BE2C (cell line): ENCODE results near the gene DHRS3.

Source experiments
- DNase-seq: peaks from one replicate; pipeline ENCODE4 v3.0.0-alpha.2; 2020
- H3K27me3 ChIP-seq: fragments of 250-450 bp; sonication (Bioruptor Pico); 2 replicates; pipeline ENCODE4 v1.5.1; 2020; ENCODE audit warnings: mild to moderate bottlenecking
- H3K36me3 ChIP-seq: fragments of 250-450 bp; sonication (Bioruptor Pico); 2 replicates; pipeline ENCODE4 v1.5.1; 2020; ENCODE audit warnings: mild to moderate bottlenecking
- H3K4me1 ChIP-seq: fragments of 250-450 bp; sonication (Bioruptor Pico); 2 replicates; pipeline ENCODE4 v1.5.1; 2020
- H3K4me3 ChIP-seq: 2 replicates; pipeline ENCODE4 v1.5.1; 2011; ENCODE audit warnings: low read depth, low read length
- H3K9me3 ChIP-seq: fragments of 250-450 bp; sonication (Bioruptor Pico); 2 replicates; pipeline ENCODE4 v1.5.1; 2020
- TF ChIP-seq, protein P1 (sequence below): IDR thresholded peaks from 2 replicates; pipeline ENCODE4 v1.5.1; 2012; ENCODE audit warnings: mild to moderate bottlenecking, low read depth, low read length

Gene DHRS3

DNA sequence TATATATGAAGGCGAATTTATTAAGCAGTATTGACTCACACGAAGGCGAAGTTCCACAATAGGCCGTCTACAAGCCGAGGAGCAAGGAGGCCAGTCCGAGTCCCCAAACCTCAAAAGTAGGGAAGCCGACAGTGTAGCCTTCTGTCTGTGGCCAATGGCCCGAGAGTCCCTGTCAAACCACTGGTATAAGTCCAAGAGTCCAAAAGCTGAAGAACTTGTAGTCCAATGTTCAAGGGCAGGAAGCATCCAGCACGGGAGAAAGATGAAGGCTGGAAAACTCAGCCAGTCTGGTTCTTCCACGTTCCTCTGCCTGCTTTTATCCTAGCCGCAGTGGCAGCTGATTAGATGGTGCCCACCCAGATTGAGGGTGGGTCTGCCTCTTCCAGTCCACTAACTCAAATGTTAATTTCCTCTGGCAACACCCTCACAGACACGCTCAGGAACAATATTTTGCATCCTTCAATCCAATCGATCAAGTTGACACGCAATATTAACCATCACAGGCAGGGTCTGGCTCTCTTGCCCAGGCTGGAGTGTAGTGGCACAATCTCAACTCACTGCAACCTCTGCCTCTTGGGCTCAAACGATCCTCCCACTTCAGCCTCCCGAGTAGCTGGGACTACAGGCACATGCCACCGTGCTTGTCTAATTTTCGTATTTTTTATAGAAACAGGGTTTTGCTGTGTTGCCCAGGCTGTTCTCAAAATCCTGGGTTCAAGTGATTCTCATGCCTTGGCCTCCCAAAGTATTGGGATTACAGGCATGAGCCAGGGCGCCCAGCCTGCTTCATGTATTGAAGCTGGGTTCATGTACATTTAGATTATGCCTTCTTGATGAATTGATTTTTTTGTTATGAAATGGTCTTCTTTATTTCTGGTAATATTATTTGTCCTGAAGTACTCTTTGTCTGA is 85.3 kb downstream of the DHRS3 start:
- Histone ChIP-seq H3K9me3 (no peaks in the 10 kb centered on the region), H3K27me3 (no peaks in the 10 kb centered on the region), H3K36me3 (no peaks in the 10 kb centered on the region), H3K4me3 (no peak overlapping the region), H3K4me1 (no peaks in the 10 kb centered on the region)
- DNase-seq = no peak
- TF ChIP-seq, protein P1, sequence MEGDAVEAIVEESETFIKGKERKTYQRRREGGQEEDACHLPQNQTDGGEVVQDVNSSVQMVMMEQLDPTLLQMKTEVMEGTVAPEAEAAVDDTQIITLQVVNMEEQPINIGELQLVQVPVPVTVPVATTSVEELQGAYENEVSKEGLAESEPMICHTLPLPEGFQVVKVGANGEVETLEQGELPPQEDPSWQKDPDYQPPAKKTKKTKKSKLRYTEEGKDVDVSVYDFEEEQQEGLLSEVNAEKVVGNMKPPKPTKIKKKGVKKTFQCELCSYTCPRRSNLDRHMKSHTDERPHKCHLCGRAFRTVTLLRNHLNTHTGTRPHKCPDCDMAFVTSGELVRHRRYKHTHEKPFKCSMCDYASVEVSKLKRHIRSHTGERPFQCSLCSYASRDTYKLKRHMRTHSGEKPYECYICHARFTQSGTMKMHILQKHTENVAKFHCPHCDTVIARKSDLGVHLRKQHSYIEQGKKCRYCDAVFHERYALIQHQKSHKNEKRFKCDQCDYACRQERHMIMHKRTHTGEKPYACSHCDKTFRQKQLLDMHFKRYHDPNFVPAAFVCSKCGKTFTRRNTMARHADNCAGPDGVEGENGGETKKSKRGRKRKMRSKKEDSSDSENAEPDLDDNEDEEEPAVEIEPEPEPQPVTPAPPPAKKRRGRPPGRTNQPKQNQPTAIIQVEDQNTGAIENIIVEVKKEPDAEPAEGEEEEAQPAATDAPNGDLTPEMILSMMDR = no peak

- no peak for DNase-seq
- H3K36me3 ChIP-seq = no peaks in the 10 kb centered on the region
- no peaks in the 10 kb centered on the region for H3K4me1 ChIP-seq
- H3K9me3 ChIP-seq = no peaks in the 10 kb centered on the region
- no peaks in the 10 kb centered on the region for H3K27me3 ChIP-seq
- TF ChIP-seq, protein P1 = no peak
- no peak overlapping the region for H3K4me3 ChIP-seq
Observed at GRCh38 chr1:12531179-12531499, 86.9 kb downstream of the DHRS3 start.

GRCh38 chr1:12530462-12531178 is 87.4 kb downstream of the DHRS3 start:
- H3K4me1 ChIP-seq = no peaks in the 10 kb centered on the region
- H3K4me3 ChIP-seq = no peak overlapping the region
- no peaks in the 10 kb centered on the region for H3K27me3 ChIP-seq
- no peaks in the 10 kb centered on the region for H3K36me3 ChIP-seq
- TF ChIP-seq, protein P1 = no peak
- no peaks in the 10 kb centered on the region for H3K9me3 ChIP-seq
- DNase-seq = no peak

- H3K9me3 ChIP-seq = no peaks in the 10 kb centered on the region
- H3K27me3 ChIP-seq = no peaks in the 10 kb centered on the region
- TF ChIP-seq, protein P1 = no peak
- no peaks in the 10 kb centered on the region for H3K4me1 ChIP-seq
- DNase-seq = no peak
- no peak overlapping the region for H3K4me3 ChIP-seq
- no peaks in the 10 kb centered on the region for H3K36me3 ChIP-seq
Observed at GRCh38 chr1:12529640-12530174, 88.3 kb downstream of the DHRS3 start.

DNA sequence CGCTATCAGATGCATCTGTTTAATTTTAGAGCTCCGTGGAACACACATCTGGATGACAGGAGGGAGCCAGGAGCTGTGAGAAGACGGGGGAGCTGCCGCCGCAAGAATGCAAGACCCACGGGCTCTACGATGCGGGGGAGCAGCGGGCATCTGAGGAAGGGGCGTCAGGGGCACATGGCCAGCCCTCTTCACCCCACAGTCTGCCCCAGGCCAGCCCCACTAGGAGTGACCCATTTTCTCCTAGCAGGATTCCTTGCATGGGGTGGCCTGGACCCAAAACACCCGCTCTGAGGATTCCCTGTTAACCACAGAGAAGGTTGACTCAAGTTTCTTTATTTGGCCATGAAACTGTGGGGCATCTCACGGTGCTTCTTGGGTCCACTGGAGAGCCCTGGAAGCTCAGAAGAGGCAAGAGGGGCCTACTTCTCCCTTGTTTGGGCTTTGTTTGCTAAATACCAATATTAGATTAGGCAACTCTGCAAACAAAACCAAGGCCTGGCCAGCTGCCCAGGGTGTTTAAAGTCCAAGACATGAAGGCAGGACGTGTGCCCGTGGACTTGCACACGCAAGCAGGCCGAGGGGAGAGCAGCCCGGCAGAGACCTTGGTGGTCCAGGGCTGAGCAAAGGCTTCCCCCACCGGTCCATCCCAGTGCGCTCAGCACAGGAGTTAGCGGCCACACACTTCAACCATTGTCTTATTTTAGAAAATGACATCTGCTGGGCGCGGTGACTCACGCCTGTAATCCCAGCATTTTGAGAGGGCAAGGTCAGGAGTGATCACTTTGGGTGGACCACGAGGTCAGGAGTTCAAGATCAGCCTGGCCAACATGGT is 89.8 kb downstream of the DHRS3 start:
- no peak for DNase-seq
- TF ChIP-seq, protein P1 = no peak
- no peaks in the 10 kb centered on the region for H3K27me3 ChIP-seq
- H3K4me1 ChIP-seq = no peaks in the 10 kb centered on the region
- no peak overlapping the region for H3K4me3 ChIP-seq
- H3K9me3 ChIP-seq = no peaks in the 10 kb centered on the region
- H3K36me3 ChIP-seq = no peaks in the 10 kb centered on the region
